ENCODE results near the gene SHROOM3. TPM values are rescaled to one million over a fixed set of nuclear protein-coding genes. Genes with fewer than 3 reads are reported as not detected.

SHROOM3 gene
- total RNA-seq, 2 donors from 2014 or later = 30.6 to 30.9 TPM

DNA sequence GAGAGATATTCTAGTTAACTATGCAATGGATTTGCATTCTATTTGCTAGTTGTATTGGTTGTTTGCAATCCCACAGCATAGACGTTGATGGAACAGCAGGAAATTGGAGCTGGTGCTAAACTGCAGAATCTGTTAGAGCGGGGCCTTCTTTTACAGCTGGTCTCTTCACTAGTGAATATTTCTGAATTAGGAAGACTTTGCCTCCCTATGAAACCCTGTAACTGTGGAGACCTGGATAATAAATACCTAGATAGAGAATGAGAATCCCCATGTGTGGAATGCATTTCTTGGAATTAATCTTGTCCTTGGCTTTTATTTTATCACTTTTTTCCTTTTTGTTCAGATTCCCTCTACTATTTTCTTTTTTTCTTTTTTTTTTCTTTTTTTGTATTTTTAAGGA is 109.7 kb downstream of the SHROOM3 start:
- no peaks in the 10 kb centered on the region for H3K36me3 ChIP-seq
- H3K27ac ChIP-seq = no peak overlapping the region
- peaks cover 0 to 12% of the 10 kb centered on the region in 2 donors for H3K4me1 ChIP-seq
- no peaks in the 10 kb centered on the region for H3K27me3 ChIP-seq
- DNase-seq (ENCODE audit: low spot score) = no peak
- TF ChIP-seq, protein P1, sequence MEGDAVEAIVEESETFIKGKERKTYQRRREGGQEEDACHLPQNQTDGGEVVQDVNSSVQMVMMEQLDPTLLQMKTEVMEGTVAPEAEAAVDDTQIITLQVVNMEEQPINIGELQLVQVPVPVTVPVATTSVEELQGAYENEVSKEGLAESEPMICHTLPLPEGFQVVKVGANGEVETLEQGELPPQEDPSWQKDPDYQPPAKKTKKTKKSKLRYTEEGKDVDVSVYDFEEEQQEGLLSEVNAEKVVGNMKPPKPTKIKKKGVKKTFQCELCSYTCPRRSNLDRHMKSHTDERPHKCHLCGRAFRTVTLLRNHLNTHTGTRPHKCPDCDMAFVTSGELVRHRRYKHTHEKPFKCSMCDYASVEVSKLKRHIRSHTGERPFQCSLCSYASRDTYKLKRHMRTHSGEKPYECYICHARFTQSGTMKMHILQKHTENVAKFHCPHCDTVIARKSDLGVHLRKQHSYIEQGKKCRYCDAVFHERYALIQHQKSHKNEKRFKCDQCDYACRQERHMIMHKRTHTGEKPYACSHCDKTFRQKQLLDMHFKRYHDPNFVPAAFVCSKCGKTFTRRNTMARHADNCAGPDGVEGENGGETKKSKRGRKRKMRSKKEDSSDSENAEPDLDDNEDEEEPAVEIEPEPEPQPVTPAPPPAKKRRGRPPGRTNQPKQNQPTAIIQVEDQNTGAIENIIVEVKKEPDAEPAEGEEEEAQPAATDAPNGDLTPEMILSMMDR (IDR thresholded peaks at IDR 0.05) = no peak
- H3K4me3 ChIP-seq = no peak overlapping the region
- no peaks in the 10 kb centered on the region for H3K9me3 ChIP-seq

GRCh38 chr4:76545226-76545884 is 110.3 kb downstream of the SHROOM3 start:
- DNase-seq (ENCODE audit: low spot score) = no peak
- Histone ChIP-seq H3K9me3 (no peaks in the 10 kb centered on the region), H3K4me3 (no peak overlapping the region), H3K4me1 (peaks cover 0 to 9% of the 10 kb centered on the region in 2 donors), H3K27me3 (no peaks in the 10 kb centered on the region), H3K27ac (no peak overlapping the region), H3K36me3 (no peaks in the 10 kb centered on the region)
- TF ChIP-seq, protein P1 (IDR thresholded peaks at IDR 0.05) = no peak

DNA sequence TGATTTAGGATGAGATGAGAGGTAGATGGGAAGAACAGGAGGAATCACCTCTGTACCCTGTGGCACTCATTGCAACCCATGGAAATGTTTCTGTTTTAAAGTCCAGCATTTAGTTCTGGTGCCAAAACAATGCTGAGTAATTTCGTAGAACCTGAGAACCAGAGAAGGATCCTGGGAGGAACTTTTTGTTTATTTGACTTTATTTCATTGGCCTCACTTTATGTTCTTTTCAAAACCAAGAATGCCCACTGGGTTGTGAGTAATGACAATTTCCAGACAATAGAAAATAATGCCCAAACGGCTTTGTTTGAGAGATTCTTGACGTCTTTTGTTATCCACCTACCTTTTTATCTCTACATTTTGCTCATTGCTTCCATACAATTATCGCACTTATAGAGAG is 111.3 kb downstream of the SHROOM3 start:
- no peak overlapping the region for H3K27ac ChIP-seq
- H3K4me1 ChIP-seq = peaks cover 0 to 9% of the 10 kb centered on the region in 2 donors
- DNase-seq (ENCODE audit: low spot score) = no peak
- TF ChIP-seq, protein P1 (IDR thresholded peaks at IDR 0.05) = no peak
- no peaks in the 10 kb centered on the region for H3K36me3 ChIP-seq
- no peaks in the 10 kb centered on the region for H3K9me3 ChIP-seq
- no peak overlapping the region for H3K4me3 ChIP-seq
- no peaks in the 10 kb centered on the region for H3K27me3 ChIP-seq

DNA sequence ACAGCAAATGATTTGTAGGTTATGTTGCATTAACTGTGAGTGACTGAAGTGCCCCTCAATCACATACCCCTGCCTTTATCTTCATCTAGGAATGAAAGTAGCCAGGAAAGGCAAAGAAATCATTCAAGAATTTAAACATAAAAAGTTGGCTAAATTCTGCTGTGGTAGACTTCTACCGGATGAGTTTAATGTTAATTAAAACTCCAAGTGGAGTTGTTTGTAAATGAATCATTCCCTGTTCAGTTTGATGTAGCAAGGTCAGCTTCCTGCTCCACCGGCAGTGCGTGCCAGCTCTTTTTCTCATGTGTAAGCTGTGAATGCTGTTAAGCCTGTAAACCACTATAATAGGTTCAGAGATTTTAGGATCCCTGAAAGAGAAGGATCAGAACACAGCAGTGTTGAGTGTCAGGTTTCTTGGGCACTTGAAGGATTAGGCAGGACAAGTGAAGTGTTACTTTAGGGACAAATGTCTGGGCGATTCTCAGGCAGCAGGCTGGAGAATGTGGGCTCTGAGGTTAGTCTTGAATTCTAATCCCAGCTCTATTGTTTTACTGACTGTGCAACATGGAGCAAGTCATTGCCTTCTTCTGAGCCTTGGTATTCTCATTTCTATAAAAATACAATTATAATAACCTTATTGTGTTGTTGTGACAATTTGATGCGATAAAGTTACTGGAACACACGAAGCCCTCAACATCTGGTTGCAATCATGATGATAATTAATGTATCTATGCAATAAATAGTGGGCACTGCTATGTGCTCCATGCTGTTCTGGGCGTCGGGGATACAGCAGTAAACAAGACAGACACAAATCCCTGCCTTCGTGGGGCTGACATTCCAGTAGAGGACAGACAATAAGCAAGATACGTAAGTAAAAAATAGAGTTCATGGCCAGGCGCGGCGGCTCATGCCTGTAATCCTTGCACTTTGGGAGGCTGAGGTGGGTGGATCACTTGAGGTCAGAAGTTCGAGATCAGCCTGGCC is 112.0 kb downstream of the SHROOM3 start:
- no peaks in the 10 kb centered on the region for H3K9me3 ChIP-seq
- H3K27me3 ChIP-seq = no peaks in the 10 kb centered on the region
- no peak overlapping the region for H3K27ac ChIP-seq
- no peak overlapping the region for H3K4me3 ChIP-seq
- no peak for DNase-seq (ENCODE audit: low spot score)
- TF ChIP-seq, protein P1 (IDR thresholded peaks at IDR 0.05) = no peak
- H3K36me3 ChIP-seq = no peaks in the 10 kb centered on the region
- H3K4me1 ChIP-seq = peaks cover 0 to 9% of the 10 kb centered on the region in 2 donors

DNA sequence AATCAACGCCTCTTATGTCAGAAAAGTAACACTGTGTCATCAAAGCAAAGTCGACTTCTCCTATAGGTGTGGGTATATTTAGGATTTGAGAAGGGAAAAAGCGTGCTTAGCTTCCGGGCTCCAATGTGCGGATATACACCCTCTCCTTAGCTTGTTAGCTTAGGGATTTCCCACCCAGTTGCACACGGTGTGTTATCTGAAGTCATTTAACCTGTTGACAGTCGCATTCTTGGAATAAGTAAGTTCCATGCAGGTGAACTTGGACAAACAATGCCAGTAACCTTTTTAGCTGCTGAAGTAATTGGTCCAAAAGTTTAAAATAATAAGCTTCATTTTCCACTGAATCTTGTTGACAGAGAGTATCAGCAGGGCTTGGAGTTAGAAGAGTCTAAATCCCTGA is 113.7 kb downstream of the SHROOM3 start:
- no peak overlapping the region for H3K4me3 ChIP-seq
- TF ChIP-seq, protein P1 (IDR thresholded peaks at IDR 0.05) = no peak
- H3K9me3 ChIP-seq = no peaks in the 10 kb centered on the region
- DNase-seq (ENCODE audit: low spot score) = no peak
- H3K27ac ChIP-seq = no peak overlapping the region
- no peaks in the 10 kb centered on the region for H3K36me3 ChIP-seq
- no peaks in the 10 kb centered on the region for H3K27me3 ChIP-seq
- H3K4me1 ChIP-seq = peaks cover 0 to 9% of the 10 kb centered on the region in 2 donors
